ENCODE measurements around the gene HSPA8. TPM values are rescaled to one million over a fixed set of nuclear protein-coding genes. Genes with fewer than 3 reads are reported as not detected.
A peak's percentile ranks its signal among the peaks of the same experiment; 100 is the strongest.

The HSPA8 gene
- total and polyA plus RNA-seq, 11 donors = 58.9 to 2,193 (median 1,101) TPM

DNA sequence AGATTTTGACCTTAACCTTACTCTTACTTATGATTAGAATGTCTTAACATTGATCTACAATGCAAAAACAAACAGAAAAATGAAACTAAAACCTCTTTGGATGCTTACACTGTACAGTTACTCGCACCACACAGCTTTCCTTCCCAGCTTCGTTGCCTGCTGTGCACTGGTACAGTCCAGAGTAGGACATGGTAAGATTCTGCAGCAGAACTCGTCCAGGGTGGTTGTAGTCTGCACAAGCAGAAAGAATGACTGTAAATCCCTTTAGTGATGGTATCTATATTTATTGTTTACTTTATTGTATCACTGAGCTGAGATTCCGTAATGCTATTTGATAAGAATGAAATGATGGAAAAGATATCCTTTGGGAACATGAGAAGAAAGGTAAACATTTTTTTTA is 21.0 kb upstream of the HSPA8 start:
- Histone ChIP-seq H3K27ac (peak overlapping the region in 11 of 12 donors; percentile 12 to 68 (median 34)), H3K4me3 (peak overlapping the region in 2 of 12 donors; percentile 3 to 14), H3K27me3 (no peaks in the 10 kb centered on the region), H3K36me3 (peaks cover 0 to 11% (median 0%) of the 10 kb centered on the region in 9 donors), H3K9me3 (peaks cover 0 to 8% (median 0%) of the 10 kb centered on the region in 12 donors), H3K4me1 (peaks cover 0 to 34% (median 10%) of the 10 kb centered on the region in 12 donors)
- DNase-seq = no peak
- peak in 3 of 4 donors; percentile 47 to 66 (median 50) for ATAC-seq
- intact Hi-C loops (cut with DNase I) = loop anchor here in 1 of 10 donors (2.0 kb wide), 1 partner anchor 20 kb away; the partner anchor contains the start of gene HSPA8
- 49 to 56% (median 53%) methylated on average over 4 of the region's 4 CpGs for WGBS, 4 donors
- TF ChIP-seq POLR2A (IDR thresholded peaks at IDR 0.05) = no peak
- TF ChIP-seq, protein P1, sequence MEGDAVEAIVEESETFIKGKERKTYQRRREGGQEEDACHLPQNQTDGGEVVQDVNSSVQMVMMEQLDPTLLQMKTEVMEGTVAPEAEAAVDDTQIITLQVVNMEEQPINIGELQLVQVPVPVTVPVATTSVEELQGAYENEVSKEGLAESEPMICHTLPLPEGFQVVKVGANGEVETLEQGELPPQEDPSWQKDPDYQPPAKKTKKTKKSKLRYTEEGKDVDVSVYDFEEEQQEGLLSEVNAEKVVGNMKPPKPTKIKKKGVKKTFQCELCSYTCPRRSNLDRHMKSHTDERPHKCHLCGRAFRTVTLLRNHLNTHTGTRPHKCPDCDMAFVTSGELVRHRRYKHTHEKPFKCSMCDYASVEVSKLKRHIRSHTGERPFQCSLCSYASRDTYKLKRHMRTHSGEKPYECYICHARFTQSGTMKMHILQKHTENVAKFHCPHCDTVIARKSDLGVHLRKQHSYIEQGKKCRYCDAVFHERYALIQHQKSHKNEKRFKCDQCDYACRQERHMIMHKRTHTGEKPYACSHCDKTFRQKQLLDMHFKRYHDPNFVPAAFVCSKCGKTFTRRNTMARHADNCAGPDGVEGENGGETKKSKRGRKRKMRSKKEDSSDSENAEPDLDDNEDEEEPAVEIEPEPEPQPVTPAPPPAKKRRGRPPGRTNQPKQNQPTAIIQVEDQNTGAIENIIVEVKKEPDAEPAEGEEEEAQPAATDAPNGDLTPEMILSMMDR (IDR thresholded peaks at IDR 0.05) = no peak

DNA sequence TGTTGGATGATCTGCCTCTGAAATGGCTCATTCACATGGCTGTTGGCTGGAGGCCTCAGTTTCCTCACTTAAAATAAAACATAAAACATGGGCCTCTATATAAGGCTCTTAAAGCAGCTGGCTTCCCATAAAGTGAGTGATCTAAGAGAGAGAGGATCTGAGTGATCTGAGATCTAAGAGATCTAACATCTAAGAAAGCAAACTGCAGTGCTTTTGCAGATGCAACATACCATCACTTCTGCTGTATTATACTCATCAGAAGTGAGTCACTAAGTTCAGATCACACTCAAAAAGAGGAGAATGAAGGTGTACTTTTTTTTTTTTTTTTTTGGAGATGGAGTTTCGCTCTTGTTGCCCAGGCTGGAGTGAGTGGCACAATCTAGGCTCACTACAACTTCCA is 18.1 kb upstream of the HSPA8 start:
- peaks cover 0 to 22% (median 10%) of the 10 kb centered on the region in 12 donors for H3K4me1 ChIP-seq
- no peak overlapping the region for H3K27ac ChIP-seq
- no peak overlapping the region for H3K4me3 ChIP-seq
- peaks cover 0 to 8% (median 0%) of the 10 kb centered on the region in 12 donors for H3K9me3 ChIP-seq
- H3K36me3 ChIP-seq = peaks cover 0 to 17% (median 0%) of the 10 kb centered on the region in 9 donors
- ATAC-seq = no peak
- WGBS, 4 donors = 88 to 100% (median 100%) methylated on average over 1 of the region's 1 CpG
- DNase-seq = no peak
- no peaks in the 10 kb centered on the region for H3K27me3 ChIP-seq
- no peak for TF ChIP-seq POLR2A (IDR thresholded peaks at IDR 0.05)
- TF ChIP-seq, protein P1 (IDR thresholded peaks at IDR 0.05) = no peak
- intact Hi-C loops (cut with DNase I) = no loop called here

DNA sequence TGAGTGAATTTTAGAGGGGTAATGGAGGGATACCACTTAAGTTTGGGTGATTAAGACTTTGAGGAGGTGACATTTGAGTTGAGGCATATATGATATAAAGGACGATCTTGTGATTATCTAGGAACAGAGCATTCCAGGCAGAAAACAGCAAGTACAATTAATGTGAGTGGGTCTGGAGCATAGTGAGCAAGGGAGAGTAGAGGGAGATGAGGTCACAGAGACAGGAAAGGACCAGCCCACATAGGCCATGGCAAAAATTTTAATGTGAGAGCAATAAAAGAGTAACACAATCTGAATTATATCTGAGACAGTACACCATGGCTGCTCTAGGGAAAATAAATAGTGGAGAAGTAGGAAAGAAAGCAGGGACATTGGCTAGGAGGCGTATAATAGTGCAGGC is 14.5 kb upstream of the HSPA8 start:
- Histone ChIP-seq H3K36me3 (peaks cover 0 to 24% (median 0%) of the 10 kb centered on the region in 9 donors), H3K9me3 (no peaks in the 10 kb centered on the region), H3K4me3 (no peak overlapping the region), H3K27ac (no peak overlapping the region), H3K27me3 (no peaks in the 10 kb centered on the region), H3K4me1 (peaks cover 0 to 13% (median 0%) of the 10 kb centered on the region in 12 donors)
- no peak for TF ChIP-seq POLR2A (IDR thresholded peaks at IDR 0.05)
- TF ChIP-seq, protein P1 (IDR thresholded peaks at IDR 0.05) = no peak
- 78 to 87% (median 80%) methylated on average over 2 of the region's 2 CpGs for WGBS, 4 donors
- intact Hi-C loops (cut with DNase I) = no loop called here
- DNase-seq (no peak), ATAC-seq (no peak)

DNA sequence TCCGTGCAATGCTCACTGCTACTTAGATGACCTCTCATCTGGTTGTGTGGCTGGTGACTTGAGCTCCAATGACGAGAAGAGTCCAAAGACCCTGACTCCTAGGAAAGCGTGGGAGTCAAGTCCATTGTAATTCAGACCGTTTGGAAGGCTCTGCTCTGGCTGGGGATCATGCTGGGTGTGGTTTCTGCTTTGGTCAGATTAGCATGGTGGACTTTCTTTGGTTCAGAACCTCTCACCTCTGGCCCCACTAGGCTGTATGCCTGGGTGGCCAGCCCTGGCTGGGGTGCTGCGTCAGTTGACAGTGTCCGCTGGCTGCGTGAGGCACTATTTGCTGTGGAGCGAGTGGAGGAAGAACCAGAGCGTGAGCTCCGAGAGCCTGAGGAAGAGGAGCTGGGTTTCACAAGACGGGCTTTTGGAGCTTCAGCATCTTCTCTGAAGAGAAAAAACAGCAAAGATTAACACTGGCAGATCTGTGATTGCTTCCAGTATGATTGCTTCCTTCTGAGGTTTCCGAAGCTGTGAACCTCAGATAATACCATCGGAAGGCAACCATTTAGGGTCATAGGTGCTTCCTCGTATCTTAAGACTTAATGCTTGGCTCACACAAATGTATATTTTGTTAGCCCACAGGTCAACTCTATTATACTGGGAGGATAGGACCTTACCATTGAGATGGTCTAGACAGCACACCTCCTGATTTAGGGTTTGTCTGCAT is 11.6 kb upstream of the HSPA8 start:
- intact Hi-C loops (cut with DNase I) = no loop called here
- Histone ChIP-seq H3K27me3 (no peaks in the 10 kb centered on the region), H3K36me3 (peaks cover 0 to 21% (median 0%) of the 10 kb centered on the region in 9 donors), H3K27ac (no peak overlapping the region), H3K4me3 (no peak overlapping the region), H3K4me1 (peaks cover 0 to 41% (median 4%) of the 10 kb centered on the region in 12 donors), H3K9me3 (no peaks in the 10 kb centered on the region)
- TF ChIP-seq, protein P1 (IDR thresholded peaks at IDR 0.05) = no peak
- TF ChIP-seq POLR2A (IDR thresholded peaks at IDR 0.05) = no peak
- DNase-seq (no peak), ATAC-seq (peak in 1 of 4 donors; percentile 29)
- WGBS, 4 donors = 81 to 90% (median 86%) methylated on average over 9 to 14 of the region's 14 CpGs

Measured in heart left ventricle (tissue), 16 donors.